ENCODE results near the gene SPDYE5. TPM values are rescaled to one million over a fixed set of nuclear protein-coding genes. Genes with fewer than 3 reads are reported as not detected.

Gene SPDYE5
- total RNA-seq, 1 experiment from 2014 or later = 0.16 TPM

DNA sequence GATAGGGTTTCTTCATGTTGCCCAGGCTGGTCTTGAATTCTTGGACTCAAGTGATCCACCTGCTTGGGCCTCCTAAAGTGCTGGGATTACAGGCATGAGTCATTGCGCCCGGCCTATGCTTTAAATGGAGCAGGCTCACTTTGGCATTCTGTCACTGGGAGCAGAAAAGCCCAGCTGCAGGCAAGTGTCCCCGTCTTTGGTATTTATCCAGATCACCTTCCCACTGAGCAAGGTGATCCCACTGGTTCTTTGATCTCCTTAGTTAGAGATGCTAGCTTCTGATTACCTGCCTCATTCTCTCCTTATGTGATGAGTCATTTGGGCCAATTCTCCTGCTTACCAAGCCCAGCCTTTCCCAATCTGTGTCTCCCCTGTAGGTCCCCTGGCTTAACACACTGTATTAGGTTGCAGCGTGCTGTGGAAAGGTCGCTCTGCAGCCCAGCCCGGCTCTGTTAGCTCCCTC, 39.3 kb downstream of the SPDYE5 start:
- Mint-ChIP-seq H3K27me3 (ENCODE audit: insufficient read depth, unreplicated experiment) (no peaks in the 10 kb centered on the region), H3K4me3 (ENCODE audit: unreplicated experiment) (no peak overlapping the region), H3K36me3 (ENCODE audit: insufficient read depth, unreplicated experiment) (peaks cover under 1% of the 10 kb centered on the region), H3K27ac (ENCODE audit: low read depth, unreplicated experiment) (no peak overlapping the region), H3K9me3 (ENCODE audit: unreplicated experiment) (no peaks in the 10 kb centered on the region), H3K4me1 (ENCODE audit: insufficient read depth, unreplicated experiment) (peaks cover 17% of the 10 kb centered on the region)
- TF ChIP-seq, protein P1, sequence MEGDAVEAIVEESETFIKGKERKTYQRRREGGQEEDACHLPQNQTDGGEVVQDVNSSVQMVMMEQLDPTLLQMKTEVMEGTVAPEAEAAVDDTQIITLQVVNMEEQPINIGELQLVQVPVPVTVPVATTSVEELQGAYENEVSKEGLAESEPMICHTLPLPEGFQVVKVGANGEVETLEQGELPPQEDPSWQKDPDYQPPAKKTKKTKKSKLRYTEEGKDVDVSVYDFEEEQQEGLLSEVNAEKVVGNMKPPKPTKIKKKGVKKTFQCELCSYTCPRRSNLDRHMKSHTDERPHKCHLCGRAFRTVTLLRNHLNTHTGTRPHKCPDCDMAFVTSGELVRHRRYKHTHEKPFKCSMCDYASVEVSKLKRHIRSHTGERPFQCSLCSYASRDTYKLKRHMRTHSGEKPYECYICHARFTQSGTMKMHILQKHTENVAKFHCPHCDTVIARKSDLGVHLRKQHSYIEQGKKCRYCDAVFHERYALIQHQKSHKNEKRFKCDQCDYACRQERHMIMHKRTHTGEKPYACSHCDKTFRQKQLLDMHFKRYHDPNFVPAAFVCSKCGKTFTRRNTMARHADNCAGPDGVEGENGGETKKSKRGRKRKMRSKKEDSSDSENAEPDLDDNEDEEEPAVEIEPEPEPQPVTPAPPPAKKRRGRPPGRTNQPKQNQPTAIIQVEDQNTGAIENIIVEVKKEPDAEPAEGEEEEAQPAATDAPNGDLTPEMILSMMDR (IDR thresholded peaks at IDR 0.05; ENCODE audit: unreplicated experiment) = no peak
- BruUV-seq (replicated peaks) = no TSS peak
- intact Hi-C loops (cut with micrococcal nuclease) = no loop called here
- POLR2A ChIA-PET = interaction anchor here (1.1 to 1.2 kb wide), 2 partner anchors 11 to 17 kb away, joined by 3 to 5 read pairs; no protein-coding TSS in a partner anchor
- DNase-seq (ENCODE audit: unreplicated experiment) = peak; percentile 50
- CTCF ChIA-PET = interaction anchor here (0.6 to 1.3 kb wide), 5 partner anchors 40 to 821 kb away, joined by 3 to 5 read pairs (median 3); no protein-coding TSS in a partner anchor

DNA sequence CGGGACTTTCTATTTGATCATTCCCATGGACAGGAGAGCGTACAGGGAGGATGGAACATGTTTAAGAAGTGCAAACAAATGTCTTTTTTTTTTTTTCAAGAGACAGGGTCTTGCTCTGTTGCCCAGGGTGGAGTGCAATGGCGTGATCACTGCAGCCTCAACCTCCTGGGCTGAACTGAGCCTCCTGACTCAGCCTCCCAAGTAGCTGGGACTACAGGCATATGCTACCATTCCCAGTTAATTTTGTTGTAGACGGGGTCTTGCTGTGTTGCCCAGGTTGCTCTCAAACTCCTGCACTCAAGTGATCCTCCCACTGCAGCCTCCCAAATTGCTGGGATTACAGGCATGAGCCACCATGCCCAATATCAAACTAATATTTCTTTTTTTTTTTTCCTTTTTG, 40.5 kb downstream of the SPDYE5 start:
- CTCF ChIA-PET = interaction anchor here (0.6 to 0.9 kb wide), 2 partner anchors 46 to 230 kb away, joined by 4 read pairs; no protein-coding TSS in a partner anchor
- POLR2A ChIA-PET = interaction anchor here (0.6 to 1.2 kb wide), 2 partner anchors 10 to 204 kb away, joined by 5 read pairs; no protein-coding TSS in a partner anchor

DNA sequence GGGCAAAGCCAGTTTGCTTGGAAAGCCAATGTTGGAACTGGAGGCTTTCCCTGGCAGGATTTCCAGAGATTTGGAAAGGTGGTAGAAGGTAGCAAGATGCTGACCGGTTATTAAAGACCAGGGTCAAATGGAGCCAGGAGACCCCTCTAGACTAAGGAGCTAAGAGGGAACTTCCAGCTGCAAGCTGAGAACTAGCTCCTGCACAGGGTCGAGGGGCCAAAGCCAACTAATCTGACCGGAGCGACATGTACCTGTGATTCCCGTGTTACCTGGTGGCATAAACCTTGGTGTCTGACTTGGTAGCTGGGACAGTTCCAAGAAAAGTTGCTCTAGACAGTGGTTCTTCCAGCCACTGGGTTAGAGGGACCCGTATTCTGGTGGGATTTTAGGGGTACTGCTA, 41.8 kb downstream of the SPDYE5 start:
- intact Hi-C loops (cut with micrococcal nuclease) = no loop called here
- DNase-seq (ENCODE audit: unreplicated experiment) = no peak
- Mint-ChIP-seq H3K27ac (ENCODE audit: low read depth, unreplicated experiment) (no peak overlapping the region), H3K36me3 (ENCODE audit: insufficient read depth, unreplicated experiment) (peaks cover 6% of the 10 kb centered on the region), H3K9me3 (ENCODE audit: unreplicated experiment) (no peaks in the 10 kb centered on the region), H3K4me3 (ENCODE audit: unreplicated experiment) (no peak overlapping the region), H3K4me1 (ENCODE audit: insufficient read depth, unreplicated experiment) (peaks cover 17% of the 10 kb centered on the region), H3K27me3 (ENCODE audit: insufficient read depth, unreplicated experiment) (no peaks in the 10 kb centered on the region)
- TF ChIP-seq, protein P1 (IDR thresholded peaks at IDR 0.05; ENCODE audit: unreplicated experiment) = no peak
- ChIA-PET CTCF (no interaction called here), POLR2A (interaction anchor here (0.7 kb wide), 1 partner anchor 13 kb away, joined by 3 read pairs; no protein-coding TSS in a partner anchor)
- BruUV-seq (replicated peaks) = no TSS peak

More for the DNA sequence above, 40.5 kb downstream of the SPDYE5 start:
- no peaks in the 10 kb centered on the region for H3K27me3 Mint-ChIP-seq (ENCODE audit: insufficient read depth, unreplicated experiment)
- H3K4me1 Mint-ChIP-seq (ENCODE audit: insufficient read depth, unreplicated experiment) = peaks cover 17% of the 10 kb centered on the region
- peaks cover 6% of the 10 kb centered on the region for H3K36me3 Mint-ChIP-seq (ENCODE audit: insufficient read depth, unreplicated experiment)
- no peak overlapping the region for H3K4me3 Mint-ChIP-seq (ENCODE audit: unreplicated experiment)
- intact Hi-C loops (cut with micrococcal nuclease) = no loop called here
- no peaks in the 10 kb centered on the region for H3K9me3 Mint-ChIP-seq (ENCODE audit: unreplicated experiment)
- no peak overlapping the region for H3K27ac Mint-ChIP-seq (ENCODE audit: low read depth, unreplicated experiment)
- TF ChIP-seq, protein P1 (IDR thresholded peaks at IDR 0.05; ENCODE audit: unreplicated experiment) = no peak
- DNase-seq (ENCODE audit: unreplicated experiment) = no peak
- BruUV-seq (replicated peaks) = no TSS peak

DNA sequence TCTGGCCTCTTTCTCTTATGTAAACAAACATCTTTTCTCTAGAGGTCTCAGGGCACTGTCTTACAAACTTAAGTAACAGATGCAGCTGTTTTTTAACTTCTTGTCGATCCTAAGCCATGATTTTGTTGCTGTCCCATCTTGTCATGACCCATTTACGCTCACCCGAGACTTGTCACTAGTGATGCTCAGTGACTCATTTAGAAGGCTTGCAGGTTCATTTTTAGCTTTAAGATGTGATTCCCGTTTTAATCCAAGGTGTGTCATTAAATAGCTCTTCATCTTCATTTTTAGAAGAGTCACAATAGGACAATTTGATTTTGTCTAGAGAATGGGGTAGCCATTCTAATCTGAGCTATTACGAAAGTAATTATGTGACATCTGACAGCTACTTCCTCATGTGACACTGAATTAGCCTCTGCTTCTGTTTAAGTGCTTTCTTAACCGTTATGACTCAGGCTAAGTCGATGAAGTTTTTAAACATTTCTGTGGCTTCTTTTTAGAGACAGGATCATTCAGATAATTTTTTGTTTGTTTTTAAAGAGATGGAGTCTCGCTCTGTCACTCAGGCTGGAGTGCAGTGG, 42.7 kb downstream of the SPDYE5 start:
- ChIA-PET CTCF (interaction anchor here (0.5 to 1.5 kb wide), 4 partner anchors 10 to 228 kb away, joined by 3 to 4 read pairs (median 4); no protein-coding TSS in a partner anchor), POLR2A (no interaction called here)
- H3K4me3 Mint-ChIP-seq (ENCODE audit: unreplicated experiment) = no peak overlapping the region
- DNase-seq (ENCODE audit: unreplicated experiment) = peak; percentile 24
- intact Hi-C loops (cut with micrococcal nuclease) = no loop called here
- TF ChIP-seq, protein P1 (IDR thresholded peaks at IDR 0.05; ENCODE audit: unreplicated experiment) = no peak
- H3K4me1 Mint-ChIP-seq (ENCODE audit: insufficient read depth, unreplicated experiment) = peaks cover 17% of the 10 kb centered on the region
- no peak overlapping the region for H3K27ac Mint-ChIP-seq (ENCODE audit: low read depth, unreplicated experiment)
- TSS peak; percentile 14 for BruUV-seq (replicated peaks)
- no peaks in the 10 kb centered on the region for H3K9me3 Mint-ChIP-seq (ENCODE audit: unreplicated experiment)
- H3K27me3 Mint-ChIP-seq (ENCODE audit: insufficient read depth, unreplicated experiment) = no peaks in the 10 kb centered on the region
- H3K36me3 Mint-ChIP-seq (ENCODE audit: insufficient read depth, unreplicated experiment) = peaks cover 6% of the 10 kb centered on the region
